Fibroblast of the conjunctiva (primary cell): ENCODE measurements around the gene SF3A2.

ENCODE experiments used
- DNase-seq: peaks from one replicate; pipeline ENCODE4 v3.0.0-alpha.2; 2010; ENCODE audit warnings: low read depth

The SF3A2 gene

DNA sequence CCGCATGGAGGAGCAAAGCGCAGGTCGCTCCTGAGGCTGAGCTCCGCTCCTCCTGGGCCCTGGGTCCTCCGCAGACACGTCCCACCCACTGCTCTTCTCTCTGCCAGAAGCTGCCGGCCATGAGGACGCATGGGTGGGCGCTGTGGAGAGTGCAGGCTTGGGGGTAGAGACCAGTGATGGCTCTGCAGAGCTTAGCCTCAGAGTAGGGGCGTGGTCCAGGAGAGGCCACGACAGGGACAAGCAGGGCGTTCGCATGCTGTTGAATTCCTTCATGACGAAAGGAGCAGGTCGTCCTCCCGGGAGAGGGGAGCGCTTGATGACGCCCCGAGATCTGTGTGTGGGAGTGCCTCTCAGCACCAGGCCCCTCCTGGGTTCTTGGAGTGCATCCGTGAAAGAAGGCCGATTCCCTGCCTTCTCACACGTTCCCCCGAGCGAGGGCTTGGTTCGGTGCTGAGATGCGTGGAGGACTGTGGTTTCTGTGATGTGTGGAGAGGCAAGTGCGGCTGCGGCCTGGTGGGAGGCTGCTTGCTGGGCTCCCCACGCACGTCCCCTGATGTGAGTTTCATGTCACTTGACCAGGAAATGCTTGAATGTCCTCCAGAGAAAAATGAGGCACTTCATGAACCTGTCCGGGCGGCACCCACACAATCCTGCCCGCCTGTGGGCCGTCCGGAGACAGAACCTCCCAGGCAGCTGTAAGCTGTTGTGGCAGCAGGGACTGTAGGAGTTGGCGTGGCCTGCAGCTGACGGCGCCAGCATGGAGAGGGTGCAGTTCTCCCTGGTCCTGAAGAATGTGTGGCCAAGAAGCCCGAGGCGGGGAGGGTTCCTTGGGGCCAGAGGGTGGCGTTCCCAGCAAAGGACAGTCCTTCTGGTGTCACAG lies 4.5 kb downstream of the SF3A2 start:
- no peak for DNase-seq

DNA sequence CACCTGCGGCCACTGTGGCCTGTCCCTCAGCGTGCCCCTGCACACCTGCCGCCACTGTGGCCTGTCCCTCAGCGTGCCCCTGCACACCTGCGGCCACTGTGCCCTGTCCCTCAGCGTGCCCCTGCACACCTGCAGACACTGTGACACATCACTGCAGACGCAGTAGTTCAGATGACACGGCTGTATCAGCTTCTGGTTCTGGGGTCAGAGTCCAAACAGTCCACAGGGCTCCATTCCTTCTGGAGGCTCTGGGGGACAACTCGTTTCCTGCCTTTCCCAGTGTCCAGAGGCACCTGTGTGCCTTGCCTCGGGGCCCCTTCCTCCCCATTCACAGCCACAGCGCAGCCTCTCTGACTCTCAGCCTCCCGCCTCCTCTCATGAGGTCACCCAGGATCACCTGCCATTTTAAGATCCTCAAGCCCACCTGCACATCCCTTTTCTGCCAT lies 5.5 kb downstream of the SF3A2 start:
- DNase-seq: no peak

DNA sequence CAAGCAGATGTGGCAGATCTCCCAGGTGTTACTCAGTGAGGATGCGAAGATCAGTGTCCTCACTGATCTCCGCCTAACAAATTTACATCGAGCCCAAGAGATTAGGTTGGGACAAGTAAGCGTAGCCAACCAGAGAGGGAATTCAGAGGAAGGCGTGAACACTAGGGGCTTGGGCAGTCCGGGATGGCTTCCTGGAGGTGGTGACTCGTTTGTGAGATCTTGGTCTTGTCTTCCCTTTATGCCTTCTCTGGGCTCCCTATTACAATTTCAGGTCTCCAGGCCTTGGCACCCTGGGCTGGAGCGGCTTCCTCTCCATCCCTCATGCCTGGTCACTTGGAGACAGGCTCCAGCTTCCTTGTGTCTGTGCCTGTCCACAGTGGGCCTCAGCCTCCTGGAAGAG lies 6.2 kb downstream of the SF3A2 start:
- no peak for DNase-seq

DNA sequence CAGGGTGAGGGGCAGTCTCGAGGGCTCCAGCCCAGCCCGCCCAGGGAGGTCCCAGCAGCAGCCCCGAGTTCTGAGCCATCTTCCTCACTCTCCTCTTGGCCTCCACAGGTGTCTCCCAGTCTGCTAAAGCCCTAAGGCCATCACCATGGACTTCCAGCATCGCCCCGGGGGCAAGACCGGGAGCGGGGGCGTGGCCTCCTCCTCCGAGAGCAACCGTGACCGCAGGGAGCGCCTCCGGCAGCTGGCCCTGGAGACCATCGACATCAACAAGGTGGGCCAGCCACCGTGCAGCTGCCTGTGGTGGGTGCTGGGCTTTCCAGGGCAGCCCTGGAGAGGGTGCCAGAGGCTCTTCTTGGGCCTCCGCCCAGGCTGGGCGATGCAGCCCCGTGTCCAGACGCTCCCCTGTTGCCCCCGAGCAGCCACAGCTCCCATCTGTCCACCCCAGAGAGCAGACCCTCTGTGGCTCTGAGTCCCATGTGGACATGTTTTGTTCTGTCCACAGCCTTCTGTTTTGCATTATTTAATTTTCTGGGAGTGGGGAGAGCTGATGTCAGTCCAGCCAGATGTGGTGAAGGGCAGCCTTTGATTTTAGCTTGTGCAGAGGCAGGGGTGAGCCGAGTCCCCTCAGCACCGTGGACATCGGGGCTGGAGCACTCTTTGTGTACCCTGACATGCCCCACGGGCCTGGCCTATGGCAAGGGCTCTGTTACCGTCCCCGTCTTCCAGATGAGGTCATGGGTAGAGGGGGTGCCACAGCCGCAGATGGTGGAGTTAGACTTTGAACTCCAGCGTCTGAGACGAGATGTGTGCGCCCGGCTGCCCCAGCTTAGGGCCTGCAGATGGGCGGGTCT lies 6.9 kb downstream of the SF3A2 start:
- no peak for DNase-seq

DNA sequence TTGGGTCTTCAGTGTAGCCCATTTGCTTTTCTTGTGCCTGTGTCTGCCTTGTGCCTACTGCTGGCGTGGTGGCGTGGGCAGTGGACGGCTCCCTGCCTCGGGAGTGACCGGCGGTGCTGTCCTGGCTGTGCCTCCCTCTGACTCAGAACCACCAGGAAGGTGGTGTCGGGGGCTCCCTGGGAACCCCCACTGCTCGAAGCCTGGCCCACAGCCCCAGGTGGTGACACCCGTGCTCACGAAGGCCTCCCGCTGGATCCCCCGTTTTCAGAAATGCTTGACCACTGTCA lies 7.4 kb downstream of the SF3A2 start:
- no peak for DNase-seq

DNA sequence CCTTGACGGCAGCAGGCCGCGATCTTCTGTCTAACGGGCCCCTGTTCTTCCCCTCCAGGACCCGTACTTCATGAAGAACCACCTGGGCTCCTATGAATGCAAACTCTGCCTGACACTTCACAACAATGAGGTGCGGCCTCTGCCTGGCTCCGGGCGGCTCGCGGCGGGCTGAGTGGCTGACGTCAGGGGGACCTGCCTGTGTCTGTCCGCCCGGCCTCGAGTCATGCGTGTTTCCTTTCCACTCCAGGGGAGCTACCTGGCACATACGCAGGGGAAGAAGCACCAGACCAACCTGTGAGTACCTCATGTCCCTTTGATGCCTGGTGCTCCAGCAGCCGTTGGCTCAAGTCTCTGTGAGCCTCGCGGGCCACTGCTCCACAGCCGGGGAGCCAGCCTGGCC lies 7.9 kb downstream of the SF3A2 start:
- no peak for DNase-seq

DNA sequence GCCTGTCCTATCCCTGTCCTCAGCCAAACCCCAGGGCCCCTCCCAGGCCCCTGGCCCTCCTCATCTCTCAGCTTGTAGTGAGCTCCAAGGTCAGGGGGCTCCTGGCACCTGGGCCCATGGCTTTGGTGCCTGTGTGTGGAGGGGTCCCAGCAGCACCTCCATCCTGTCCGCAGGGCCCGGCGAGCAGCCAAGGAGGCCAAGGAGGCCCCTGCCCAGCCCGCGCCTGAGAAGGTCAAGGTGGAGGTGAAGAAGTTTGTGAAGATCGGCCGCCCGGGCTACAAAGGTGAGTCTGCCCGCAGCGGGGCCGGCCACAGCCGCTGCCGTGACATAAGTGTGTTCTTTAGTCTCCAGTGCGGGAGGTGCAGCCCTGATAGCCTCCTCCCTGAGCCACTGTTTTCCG lies 8.6 kb downstream of the SF3A2 start:
- DNase-seq: no peak

DNA sequence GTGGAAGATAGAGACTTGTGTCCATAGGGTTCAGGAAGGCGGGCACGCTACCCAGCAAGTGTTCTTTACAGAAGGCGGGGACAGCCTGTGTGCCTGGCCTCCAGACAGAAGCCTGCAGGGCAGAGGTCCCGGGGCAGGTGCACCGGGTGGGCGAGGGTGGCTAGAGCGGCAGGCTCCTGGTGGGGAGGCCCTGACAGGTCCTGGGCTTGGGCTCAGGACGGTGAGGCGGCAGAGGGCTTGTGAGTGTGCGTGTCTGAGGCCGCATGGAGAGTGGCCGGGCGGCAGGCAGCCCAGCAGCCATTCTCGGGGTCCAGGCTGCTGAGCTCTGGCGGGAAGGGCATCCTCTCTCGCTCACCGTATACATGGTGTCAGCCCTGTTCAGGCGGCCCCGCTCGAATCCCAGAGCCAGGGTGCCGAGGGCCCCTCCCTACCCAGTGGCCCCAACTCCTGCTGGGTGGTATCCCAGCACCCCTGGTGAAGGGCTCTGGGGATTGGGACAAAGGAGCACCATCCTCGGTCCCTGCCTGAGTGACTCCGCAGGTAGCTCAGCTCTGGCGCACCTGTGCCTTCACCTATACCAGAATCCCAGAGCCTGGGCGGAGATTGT lies 9.5 kb downstream of the SF3A2 start:
- no peak for DNase-seq

DNA sequence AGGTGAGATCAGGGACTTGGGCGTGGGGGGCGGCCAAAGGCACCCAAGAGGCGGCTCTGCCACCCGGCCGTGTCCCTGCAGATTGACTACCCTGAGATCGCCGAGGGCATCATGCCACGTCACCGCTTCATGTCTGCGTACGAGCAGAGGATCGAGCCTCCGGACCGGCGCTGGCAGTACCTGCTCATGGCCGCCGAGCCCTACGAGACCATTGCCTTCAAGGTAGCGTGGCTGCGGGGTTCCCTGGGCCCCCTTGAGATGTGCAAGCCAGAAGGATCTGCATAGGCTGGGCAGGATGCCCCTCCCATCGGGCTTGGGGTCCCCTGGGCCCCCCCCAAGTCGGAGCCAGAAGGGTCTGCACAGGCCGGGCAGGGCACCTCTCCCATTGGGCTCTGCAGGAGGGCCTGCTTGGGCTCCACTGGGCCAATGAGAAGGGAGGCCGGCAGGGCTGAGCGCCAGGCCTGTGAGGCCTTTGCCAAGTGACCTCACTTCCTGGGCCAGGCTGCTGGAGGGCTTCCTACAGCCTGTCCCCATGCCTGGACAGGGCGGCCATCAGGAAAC lies 10.3 kb downstream of the SF3A2 start:
- no peak for DNase-seq

DNA sequence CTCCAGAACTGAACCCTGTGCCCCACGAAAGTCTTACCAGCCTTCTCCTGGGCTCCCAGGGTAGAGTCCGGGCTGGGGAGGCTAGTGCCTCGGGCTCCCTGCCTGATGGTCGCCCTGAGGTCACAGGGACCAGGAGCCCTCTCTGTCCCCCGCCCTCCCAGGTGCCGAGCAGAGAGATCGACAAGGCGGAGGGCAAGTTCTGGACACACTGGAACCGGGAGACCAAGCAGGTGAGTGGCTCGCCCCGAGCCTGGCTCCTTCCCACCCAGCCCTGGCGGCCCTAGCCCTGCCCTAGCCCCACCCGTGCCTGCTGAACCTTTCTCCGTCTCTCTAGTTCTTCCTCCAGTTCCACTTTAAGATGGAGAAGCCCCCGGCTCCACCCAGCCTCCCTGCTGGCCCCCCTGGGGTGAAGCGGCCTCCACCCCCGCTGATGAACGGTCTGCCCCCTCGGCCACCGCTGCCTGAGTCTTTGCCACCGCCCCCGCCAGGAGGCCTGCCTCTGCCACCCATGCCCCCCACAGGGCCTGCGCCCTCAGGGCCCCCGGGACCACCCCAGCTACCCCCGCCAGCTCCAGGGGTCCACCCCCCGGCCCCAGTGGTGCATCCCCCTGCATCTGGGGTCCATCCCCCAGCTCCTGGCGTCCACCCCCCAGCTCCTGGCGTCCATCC lies 10.9 kb downstream of the SF3A2 start:
- no peak for DNase-seq

DNA sequence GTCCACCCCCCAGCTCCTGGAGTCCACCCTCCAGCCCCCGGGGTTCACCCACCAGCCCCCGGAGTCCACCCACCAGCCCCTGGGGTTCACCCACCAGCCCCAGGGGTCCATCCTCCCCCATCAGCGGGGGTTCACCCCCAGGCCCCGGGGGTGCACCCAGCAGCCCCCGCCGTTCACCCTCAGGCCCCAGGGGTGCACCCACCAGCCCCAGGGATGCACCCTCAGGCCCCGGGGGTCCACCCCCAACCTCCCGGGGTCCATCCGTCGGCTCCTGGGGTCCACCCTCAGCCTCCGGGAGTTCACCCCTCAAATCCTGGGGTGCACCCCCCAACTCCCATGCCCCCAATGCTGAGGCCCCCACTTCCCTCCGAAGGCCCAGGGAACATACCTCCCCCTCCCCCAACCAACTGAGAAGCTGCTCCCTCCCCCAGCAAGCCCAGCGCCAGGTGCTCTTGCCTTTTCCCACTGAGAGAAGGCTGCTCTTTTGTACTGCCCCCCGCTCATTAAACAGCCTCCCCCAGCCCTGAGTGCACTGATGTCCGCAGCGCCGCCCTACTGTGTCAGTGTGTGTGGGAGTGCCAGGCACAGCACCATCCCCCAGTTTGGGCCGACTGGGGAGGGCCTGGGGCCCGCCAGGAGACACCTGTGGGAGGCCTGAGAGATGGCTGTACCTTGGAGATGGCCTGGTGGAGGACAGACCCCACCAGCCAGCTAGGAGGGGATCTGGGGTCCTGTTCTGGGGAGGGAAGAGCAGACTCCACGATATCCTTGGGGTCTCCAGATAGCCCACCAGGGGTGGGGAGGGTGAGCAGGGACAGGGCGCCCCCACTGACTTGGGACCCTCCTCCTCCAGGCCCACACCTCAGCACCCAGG lies 11.7 kb downstream of the SF3A2 start:
- DNase-seq: no peak

DNA sequence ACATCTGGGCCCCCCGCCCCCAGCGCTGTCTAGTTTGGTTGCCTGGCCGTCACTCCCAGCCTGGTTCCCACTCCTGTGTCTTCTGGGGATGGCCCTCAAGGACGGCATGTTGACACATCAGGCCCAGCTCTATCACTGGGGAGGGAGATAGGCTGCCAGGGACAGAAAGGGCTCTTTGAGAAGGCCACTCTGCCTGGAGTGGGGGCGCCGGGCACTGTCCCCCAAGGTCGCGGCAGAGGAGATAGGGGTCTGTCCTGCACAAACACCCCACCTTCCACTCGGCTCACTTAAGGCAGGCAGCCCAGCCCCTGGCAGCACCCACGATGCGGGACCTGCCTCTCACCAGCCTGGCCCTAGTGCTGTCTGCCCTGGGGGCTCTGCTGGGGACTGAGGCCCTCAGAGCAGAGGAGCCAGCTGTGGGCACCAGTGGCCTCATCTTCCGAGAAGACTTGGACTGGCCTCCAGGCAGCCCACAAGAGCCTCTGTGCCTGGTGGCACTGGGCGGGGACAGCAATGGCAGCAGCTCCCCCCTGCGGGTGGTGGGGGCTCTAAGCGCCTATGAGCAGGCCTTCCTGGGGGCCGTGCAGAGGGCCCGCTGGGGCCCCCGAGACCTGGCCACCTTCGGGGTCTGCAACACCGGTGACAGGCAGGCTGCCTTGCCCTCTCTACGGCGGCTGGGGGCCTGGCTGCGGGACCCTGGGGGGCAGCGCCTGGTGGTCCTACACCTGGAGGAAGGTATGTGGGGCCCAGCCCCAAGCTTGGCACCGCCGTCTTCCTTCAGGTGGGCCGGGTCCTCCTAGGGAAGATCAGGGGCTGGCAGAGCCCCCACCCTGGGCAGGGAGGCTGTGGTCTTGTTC lies 12.6 kb downstream of the SF3A2 start, which contains the start of gene AMH:
AMH (plus strand) TSS at position 314 of the 857 bp plus-strand sequence; CDS start at position 324, 10 bp downstream.
- DNase-seq: no peak

DNA sequence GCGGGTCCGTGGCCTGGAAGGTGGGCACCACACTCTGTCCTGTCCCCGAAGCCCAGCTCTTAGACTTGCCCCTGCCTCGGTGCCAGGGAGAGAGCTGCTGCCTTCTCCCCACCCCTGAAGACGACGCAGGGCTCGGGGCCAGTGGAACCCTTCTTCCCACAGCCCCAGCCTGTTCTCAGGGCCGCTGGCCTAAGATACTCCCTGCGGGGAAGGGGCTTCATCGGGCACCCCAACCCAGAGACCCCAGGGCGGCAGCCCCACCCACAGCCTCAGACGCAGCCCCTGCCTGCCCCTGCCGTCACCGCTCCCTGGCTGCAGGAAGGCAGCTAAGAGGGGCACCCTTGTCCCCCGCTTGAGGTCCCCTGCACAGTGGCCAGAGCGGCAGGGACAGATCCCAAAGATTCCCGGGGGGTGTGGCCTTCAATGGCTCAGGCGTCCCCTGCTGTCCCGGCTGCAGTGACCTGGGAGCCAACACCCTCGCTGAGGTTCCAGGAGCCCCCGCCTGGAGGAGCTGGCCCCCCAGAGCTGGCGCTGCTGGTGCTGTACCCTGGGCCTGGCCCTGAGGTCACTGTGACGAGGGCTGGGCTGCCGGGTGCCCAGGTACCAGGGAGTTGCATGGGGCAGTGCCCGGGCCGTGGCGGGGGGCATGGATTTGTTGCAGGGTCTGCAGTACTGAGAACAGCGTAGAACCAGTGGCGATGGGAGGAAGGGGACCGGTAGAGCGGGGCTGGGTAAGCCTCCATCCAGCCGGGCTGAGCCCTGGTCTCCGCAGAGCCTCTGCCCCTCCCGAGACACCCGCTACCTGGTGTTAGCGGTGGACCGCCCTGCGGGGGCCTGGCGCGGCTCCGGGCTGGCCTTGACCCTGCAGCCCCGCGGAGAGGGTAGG lies 13.5 kb downstream of the SF3A2 start:
- no peak for DNase-seq

DNA sequence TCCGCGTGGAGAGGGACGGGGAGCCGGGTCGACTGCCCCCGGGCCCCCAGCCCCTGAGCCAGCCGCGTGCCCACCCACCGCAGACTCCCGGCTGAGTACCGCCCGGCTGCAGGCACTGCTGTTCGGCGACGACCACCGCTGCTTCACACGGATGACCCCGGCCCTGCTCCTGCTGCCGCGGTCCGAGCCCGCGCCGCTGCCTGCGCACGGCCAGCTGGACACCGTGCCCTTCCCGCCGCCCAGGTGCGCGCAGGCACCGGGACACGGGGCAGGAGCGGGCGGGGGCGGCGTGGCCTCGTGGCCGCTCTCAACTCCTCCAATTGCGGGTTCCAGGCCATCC lies 14.1 kb downstream of the SF3A2 start:
- no peak for DNase-seq

DNA sequence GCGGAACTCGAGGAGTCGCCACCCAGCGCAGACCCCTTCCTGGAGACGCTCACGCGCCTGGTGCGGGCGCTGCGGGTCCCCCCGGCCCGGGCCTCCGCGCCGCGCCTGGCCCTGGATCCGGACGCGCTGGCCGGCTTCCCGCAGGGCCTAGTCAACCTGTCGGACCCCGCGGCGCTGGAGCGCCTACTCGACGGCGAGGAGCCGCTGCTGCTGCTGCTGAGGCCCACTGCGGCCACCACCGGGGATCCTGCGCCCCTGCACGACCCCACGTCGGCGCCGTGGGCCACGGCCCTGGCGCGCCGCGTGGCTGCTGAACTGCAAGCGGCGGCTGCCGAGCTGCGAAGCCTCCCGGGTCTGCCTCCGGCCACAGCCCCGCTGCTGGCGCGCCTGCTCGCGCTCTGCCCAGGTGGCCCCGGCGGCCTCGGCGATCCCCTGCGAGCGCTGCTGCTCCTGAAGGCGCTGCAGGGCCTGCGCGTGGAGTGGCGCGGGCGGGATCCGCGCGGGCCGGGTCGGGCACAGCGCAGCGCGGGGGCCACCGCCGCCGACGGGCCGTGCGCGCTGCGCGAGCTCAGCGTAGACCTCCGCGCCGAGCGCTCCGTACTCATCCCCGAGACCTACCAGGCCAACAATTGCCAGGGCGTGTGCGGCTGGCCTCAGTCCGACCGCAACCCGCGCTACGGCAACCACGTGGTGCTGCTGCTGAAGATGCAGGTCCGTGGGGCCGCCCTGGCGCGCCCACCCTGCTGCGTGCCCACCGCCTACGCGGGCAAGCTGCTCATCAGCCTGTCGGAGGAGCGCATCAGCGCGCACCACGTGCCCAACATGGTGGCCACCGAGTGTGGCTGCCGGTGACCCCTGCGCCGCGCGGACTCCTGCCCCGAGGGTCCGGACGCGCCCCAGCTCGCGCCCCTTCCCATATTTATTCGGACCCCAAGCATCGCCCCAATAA lies 14.8 kb downstream of the SF3A2 start:
- no peak for DNase-seq

DNA sequence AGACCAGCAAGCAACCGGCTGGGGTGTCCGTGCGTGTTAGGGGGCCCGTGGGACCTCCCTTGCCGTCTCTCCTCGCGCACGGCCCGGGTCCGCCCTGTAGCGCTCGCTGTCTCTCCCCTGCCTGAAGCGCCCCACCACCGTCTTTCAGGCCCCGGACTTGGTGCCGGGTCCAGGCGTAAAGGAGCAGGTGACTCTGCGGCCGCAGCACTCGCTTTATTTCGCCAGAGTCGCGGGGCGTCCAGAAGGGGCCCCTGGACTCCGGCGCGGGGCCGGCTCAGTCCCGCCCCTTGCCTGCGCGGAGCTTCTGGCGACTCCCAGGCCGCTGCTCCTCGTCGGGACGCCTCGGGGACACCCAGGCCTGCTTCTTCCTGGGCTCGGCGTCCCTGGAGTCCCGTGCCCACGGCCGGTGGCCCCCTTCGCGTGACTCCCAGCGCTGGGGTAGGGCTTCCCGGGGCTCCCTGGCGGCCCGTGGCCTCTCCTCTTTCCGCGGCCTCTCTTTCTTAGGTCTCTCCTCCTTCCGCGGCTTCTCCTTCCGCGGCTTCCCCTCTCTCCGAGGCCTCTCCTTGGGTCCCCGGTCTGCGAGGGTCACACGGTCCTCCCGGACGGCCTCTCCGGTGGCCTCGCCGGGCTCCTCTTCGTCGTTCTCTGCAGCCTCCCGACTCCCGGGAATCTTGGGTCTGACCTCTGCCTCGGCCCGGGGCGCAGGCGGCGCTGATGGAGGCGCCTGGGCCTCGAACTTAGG lies 15.6 kb downstream of the SF3A2 start:
- no peak for DNase-seq

DNA sequence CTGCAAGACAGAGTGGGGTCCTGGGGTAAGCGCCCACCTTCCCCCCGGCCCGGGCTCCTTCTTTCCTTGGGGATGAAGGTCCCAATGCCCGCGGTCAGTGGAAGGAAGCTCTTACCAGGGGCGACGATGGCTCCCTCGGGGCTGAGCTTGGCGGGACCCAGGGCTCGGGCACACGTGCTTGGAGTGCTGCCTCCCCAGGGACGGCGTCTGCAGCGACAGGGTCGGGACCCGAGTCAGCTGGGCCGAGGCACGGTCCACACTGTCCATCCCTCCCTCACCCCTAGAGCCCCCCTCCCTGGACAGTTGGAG lies 16.1 kb downstream of the SF3A2 start:
- DNase-seq: no peak
